ENCODE data around the gene FLT1. TPM values are rescaled to one million over a fixed set of nuclear protein-coding genes. Genes with fewer than 3 reads are reported as not detected.

Gene FLT1
- polyA plus RNA-seq, 4 donors: 0.45 to 8.8 (median 3.0) TPM

DNA sequence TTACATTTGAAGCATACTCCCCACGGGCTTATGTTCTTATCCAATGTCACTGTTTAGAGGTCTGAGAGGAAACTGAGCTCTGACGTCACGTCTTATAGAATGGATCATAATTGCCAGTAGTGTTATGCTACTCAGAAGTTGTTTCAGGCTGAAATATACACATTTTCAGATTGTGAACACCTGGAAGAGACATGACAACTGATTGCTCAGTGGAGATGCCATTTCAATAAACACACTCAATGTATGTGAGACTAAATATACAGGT lies 17.3 kb downstream of the FLT1 start:
- DNase-seq (no peak), FAIRE-seq (no peak)
- Histone ChIP-seq H3K4me1 (ENCODE audit: control insufficient read depth in 3 of 3, insufficient read depth in 2 of 3, low read depth in 1 of 3, low read length in 2 of 3) (peaks cover 0 to 10% (median 0%) of the 10 kb centered on the region in 3 donors), H3K9me3 (ENCODE audit: control insufficient read depth in 2 of 2, insufficient read depth in 1 of 2, low read depth in 1 of 2, low read length in 1 of 2) (no peaks in the 10 kb centered on the region), H3K36me3 (ENCODE audit: control insufficient read depth in 3 of 3, insufficient read depth in 2 of 3, low read depth in 1 of 3, low read length in 3 of 3) (no peaks in the 10 kb centered on the region), H3K27me3 (ENCODE audit: control insufficient read depth in 3 of 3, insufficient read depth in 3 of 3, low read length in 3 of 3) (no peaks in the 10 kb centered on the region), H3K27ac (ENCODE audit: low read depth in 1 of 3, low read length in 2 of 3) (no peak overlapping the region), H3K4me3 (ENCODE audit: low read depth in 1 of 3, low read length in 3 of 3) (no peak overlapping the region)
- WGBS, 3 donors: 70 to 75% (median 74%) methylated on average over 3 of the region's 3 CpGs

DNA sequence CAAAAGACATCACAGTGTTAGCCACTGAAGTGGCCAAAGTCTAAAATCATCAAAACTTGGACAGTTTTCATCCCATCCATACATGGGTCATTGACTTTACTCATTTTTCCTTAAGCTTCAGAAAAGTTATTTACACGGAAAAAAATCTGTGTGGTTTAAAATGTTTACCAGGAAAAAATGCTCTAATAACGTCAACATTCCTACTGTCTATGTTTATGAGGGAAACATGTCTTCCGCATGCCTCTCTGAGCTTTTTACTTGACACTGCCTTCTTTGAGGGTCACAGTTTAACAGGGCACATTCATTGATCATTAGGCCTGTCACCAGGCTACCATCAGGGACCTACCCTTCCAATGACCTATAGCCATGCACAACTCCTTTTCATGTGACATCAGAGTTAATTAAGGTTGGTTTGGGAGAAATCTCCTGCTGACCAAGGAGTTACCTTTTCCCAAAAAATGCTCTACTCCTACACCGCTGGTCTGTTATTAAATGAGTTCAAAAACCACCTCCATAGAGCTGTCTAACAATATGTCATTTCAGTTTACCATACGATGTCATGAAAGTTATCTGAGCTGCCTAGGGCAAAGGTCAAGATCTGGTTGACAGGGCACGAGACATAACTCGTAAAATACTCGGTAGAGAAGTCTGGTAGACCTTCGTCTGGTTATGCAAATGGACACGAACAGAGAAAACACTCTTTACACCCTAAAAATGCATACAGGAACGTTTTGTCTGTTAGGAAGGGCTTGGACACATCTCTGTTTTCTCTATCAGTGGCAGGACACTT lies 17.8 kb downstream of the FLT1 start:
- Histone ChIP-seq H3K9me3 (ENCODE audit: control insufficient read depth in 2 of 2, insufficient read depth in 1 of 2, low read depth in 1 of 2, low read length in 1 of 2) (no peaks in the 10 kb centered on the region), H3K4me3 (ENCODE audit: low read depth in 1 of 3, low read length in 3 of 3) (no peak overlapping the region), H3K36me3 (ENCODE audit: control insufficient read depth in 3 of 3, insufficient read depth in 2 of 3, low read depth in 1 of 3, low read length in 3 of 3) (no peaks in the 10 kb centered on the region), H3K27me3 (ENCODE audit: control insufficient read depth in 3 of 3, insufficient read depth in 3 of 3, low read length in 3 of 3) (no peaks in the 10 kb centered on the region), H3K27ac (ENCODE audit: low read depth in 1 of 3, low read length in 2 of 3) (peak overlapping the region in 1 of 3 donors; percentile 17), H3K4me1 (ENCODE audit: control insufficient read depth in 3 of 3, insufficient read depth in 2 of 3, low read depth in 1 of 3, low read length in 2 of 3) (peaks cover 0 to 10% (median 0%) of the 10 kb centered on the region in 3 donors)
- no peak for FAIRE-seq
- peak; percentile 58 to 67 for DNase-seq
- 32 to 56% (median 43%) methylated on average over 11 of the region's 11 CpGs for WGBS, 3 donors

DNA sequence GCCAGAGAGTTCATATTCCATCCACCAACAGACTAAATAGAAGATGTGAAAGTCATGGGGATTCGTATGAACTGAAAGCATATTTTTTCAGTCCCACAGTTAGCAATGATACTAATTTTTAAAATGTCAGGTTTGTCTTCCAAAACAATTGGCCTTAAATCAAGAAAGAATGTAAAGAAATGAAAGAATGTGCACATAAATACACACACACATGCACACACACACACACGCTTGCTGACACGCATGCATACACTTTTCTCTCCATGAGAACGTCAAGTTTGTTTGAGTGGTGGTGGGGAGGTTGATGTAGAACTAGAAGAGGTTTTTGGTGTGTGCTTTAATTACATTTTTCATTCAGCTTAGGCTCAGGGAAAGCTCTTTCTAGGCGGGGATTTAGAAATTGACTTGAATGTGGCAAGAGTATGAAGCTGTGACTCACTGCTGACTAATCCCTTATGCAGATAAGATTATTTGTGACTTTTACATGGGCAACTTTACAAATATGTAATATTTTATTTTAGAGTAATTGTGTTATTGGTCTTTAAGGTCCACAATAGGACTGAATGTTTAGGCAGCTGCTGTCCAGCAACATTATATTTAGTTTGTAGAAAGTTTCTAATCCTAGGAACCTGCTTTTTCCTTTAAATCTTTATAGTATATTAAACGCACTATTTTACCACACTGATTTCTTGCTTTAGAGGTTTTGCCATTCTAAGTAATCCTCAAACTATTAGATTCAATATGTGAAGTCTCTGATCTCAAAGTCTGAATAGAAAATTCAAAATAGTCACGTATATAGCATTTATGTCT lies 18.8 kb downstream of the FLT1 start:
- Histone ChIP-seq H3K27me3 (ENCODE audit: control insufficient read depth in 3 of 3, insufficient read depth in 3 of 3, low read length in 3 of 3) (no peaks in the 10 kb centered on the region), H3K9me3 (ENCODE audit: control insufficient read depth in 2 of 2, insufficient read depth in 1 of 2, low read depth in 1 of 2, low read length in 1 of 2) (no peaks in the 10 kb centered on the region), H3K4me3 (ENCODE audit: low read depth in 1 of 3, low read length in 3 of 3) (no peak overlapping the region), H3K36me3 (ENCODE audit: control insufficient read depth in 3 of 3, insufficient read depth in 2 of 3, low read depth in 1 of 3, low read length in 3 of 3) (no peaks in the 10 kb centered on the region), H3K27ac (ENCODE audit: low read depth in 1 of 3, low read length in 2 of 3) (no peak overlapping the region), H3K4me1 (ENCODE audit: control insufficient read depth in 3 of 3, insufficient read depth in 2 of 3, low read depth in 1 of 3, low read length in 2 of 3) (peaks cover 0 to 10% (median 0%) of the 10 kb centered on the region in 3 donors)
- WGBS, 3 donors: 51 to 59% (median 54%) methylated on average over 7 of the region's 7 CpGs
- no peak for FAIRE-seq
- DNase-seq: peak; percentile 49 to 56

DNA sequence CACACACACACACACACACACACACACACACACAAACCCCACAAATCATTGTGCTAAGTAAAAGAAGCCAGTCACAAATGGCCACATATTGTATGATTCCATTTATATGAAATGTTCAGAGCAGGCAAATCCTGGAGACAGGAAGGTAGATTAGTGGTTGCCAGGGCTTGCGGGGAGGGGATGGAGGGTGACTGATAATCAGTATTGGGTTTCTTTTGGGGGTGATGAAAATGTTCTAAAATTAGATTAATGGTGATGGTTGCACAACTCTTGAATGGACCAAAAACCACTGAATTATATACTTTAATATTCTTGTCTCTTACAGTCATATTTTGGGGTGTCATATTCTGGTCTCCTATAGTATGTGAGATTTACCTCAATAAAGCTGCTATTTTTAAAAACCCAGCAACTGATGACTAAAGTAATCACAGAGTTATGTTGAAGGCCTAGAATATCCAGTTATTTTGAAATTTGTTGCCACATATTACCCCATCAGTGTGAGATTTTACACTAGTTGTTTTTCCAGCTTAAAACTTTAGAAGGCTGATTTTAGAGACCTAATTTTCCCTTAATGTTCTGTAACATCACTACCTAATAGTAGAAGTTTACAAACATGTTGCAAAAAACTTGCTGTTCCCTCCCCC lies 20.3 kb downstream of the FLT1 start:
- Histone ChIP-seq H3K4me3 (ENCODE audit: low read depth in 1 of 3, low read length in 3 of 3) (no peak overlapping the region), H3K27ac (ENCODE audit: low read depth in 1 of 3, low read length in 2 of 3) (no peak overlapping the region), H3K27me3 (ENCODE audit: control insufficient read depth in 3 of 3, insufficient read depth in 3 of 3, low read length in 3 of 3) (no peaks in the 10 kb centered on the region), H3K9me3 (ENCODE audit: control insufficient read depth in 2 of 2, insufficient read depth in 1 of 2, low read depth in 1 of 2, low read length in 1 of 2) (no peaks in the 10 kb centered on the region), H3K36me3 (ENCODE audit: control insufficient read depth in 3 of 3, insufficient read depth in 2 of 3, low read depth in 1 of 3, low read length in 3 of 3) (no peaks in the 10 kb centered on the region), H3K4me1 (ENCODE audit: control insufficient read depth in 3 of 3, insufficient read depth in 2 of 3, low read depth in 1 of 3, low read length in 2 of 3) (peaks cover 0 to 10% (median 0%) of the 10 kb centered on the region in 3 donors)
- DNase-seq (no peak), FAIRE-seq (no peak)
- 96 to 100% (median 97%) methylated on average over 1 of the region's 1 CpG for WGBS, 3 donors

DNA sequence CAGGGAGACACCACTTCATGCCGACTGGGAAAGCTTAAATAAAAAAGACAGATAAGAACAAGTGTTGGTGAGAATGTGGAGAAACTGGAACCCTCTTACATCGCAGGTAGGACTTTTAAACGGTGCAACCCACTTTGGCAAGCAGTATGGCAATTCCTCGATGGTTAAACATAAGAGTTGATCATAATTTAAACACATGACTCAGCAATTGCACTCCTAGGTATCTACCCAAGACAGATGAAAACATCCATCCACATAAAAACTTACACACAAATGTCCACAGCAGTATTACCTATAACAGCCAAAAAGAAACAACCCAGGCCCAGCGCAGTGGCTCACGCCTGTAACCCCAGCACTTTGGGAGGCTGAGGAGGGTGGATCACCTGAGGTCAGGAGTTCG lies 21.9 kb downstream of the FLT1 start:
- no peak overlapping the region for H3K4me3 ChIP-seq (ENCODE audit: low read depth in 1 of 3, low read length in 3 of 3)
- H3K27me3 ChIP-seq (ENCODE audit: control insufficient read depth in 3 of 3, insufficient read depth in 3 of 3, low read length in 3 of 3): peaks cover 0 to 2% (median 0%) of the 10 kb centered on the region in 3 donors
- FAIRE-seq (no peak), DNase-seq (no peak)
- no peak overlapping the region for H3K27ac ChIP-seq (ENCODE audit: low read depth in 1 of 3, low read length in 2 of 3)
- no peaks in the 10 kb centered on the region for H3K9me3 ChIP-seq (ENCODE audit: control insufficient read depth in 2 of 2, insufficient read depth in 1 of 2, low read depth in 1 of 2, low read length in 1 of 2)
- 88 to 91% (median 89%) methylated on average over 7 of the region's 7 CpGs for WGBS, 3 donors
- no peaks in the 10 kb centered on the region for H3K36me3 ChIP-seq (ENCODE audit: control insufficient read depth in 3 of 3, insufficient read depth in 2 of 3, low read depth in 1 of 3, low read length in 3 of 3)
- peaks cover 0 to 10% (median 0%) of the 10 kb centered on the region in 3 donors for H3K4me1 ChIP-seq (ENCODE audit: control insufficient read depth in 3 of 3, insufficient read depth in 2 of 3, low read depth in 1 of 3, low read length in 2 of 3)

DNA sequence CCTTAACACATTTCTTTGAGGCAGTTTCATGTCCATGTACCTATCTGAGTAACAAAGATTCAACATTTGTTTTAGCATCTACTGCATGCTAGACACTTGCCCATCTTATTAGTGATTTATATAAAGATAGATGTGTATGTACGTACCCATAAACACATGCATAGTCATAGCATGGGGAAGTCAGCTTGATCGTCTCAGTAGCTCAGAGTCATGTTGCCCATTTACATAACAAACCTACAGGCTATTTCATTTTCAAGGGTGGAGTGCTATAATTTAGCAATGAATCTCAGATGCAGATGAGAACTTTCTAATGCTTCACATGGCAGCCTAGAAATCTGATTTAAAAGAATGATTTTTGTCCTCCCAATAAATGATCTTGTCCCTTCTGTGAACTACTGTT lies 23.5 kb downstream of the FLT1 start:
- H3K4me3 ChIP-seq (ENCODE audit: low read depth in 1 of 3, low read length in 3 of 3): no peak overlapping the region
- FAIRE-seq: no peak
- WGBS, 3 donors: 74 to 87% (median 86%) methylated on average over 2 of the region's 2 CpGs
- peaks cover 0 to 5% (median 0%) of the 10 kb centered on the region in 3 donors for H3K4me1 ChIP-seq (ENCODE audit: control insufficient read depth in 3 of 3, insufficient read depth in 2 of 3, low read depth in 1 of 3, low read length in 2 of 3)
- no peak overlapping the region for H3K27ac ChIP-seq (ENCODE audit: low read depth in 1 of 3, low read length in 2 of 3)
- no peaks in the 10 kb centered on the region for H3K36me3 ChIP-seq (ENCODE audit: control insufficient read depth in 3 of 3, insufficient read depth in 2 of 3, low read depth in 1 of 3, low read length in 3 of 3)
- DNase-seq: no peak
- H3K27me3 ChIP-seq (ENCODE audit: control insufficient read depth in 3 of 3, insufficient read depth in 3 of 3, low read length in 3 of 3): peaks cover 0 to 2% (median 0%) of the 10 kb centered on the region in 3 donors
- H3K9me3 ChIP-seq (ENCODE audit: control insufficient read depth in 2 of 2, insufficient read depth in 1 of 2, low read depth in 1 of 2, low read length in 1 of 2): no peaks in the 10 kb centered on the region

DNA sequence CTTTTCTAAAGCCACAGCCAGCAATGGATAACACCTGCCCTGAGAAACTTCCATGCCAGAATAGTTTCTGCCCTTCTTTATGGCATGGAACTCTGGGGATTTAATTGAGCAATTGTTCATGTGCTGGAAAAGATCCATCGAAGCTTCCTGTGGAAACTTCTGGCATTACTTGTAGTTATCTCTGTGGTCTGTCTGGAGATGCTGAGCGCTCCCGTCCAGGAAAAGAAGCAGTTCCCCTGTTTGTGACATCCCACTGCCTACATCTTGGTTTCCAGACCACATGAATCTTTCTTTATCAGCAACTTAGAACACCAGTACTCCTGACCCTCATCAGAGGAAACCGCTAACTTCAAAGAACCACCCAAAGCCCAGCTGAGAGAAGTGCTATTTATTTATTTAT lies 24.6 kb downstream of the FLT1 start:
- no peak for FAIRE-seq
- Histone ChIP-seq H3K4me3 (ENCODE audit: low read depth in 1 of 3, low read length in 3 of 3) (no peak overlapping the region), H3K9me3 (ENCODE audit: control insufficient read depth in 2 of 2, insufficient read depth in 1 of 2, low read depth in 1 of 2, low read length in 1 of 2) (no peaks in the 10 kb centered on the region), H3K27ac (ENCODE audit: low read depth in 1 of 3, low read length in 2 of 3) (no peak overlapping the region), H3K27me3 (ENCODE audit: control insufficient read depth in 3 of 3, insufficient read depth in 3 of 3, low read length in 3 of 3) (peaks cover 0 to 2% (median 0%) of the 10 kb centered on the region in 3 donors), H3K4me1 (ENCODE audit: control insufficient read depth in 3 of 3, insufficient read depth in 2 of 3, low read depth in 1 of 3, low read length in 2 of 3) (peaks cover 0 to 3% (median 0%) of the 10 kb centered on the region in 3 donors), H3K36me3 (ENCODE audit: control insufficient read depth in 3 of 3, insufficient read depth in 2 of 3, low read depth in 1 of 3, low read length in 3 of 3) (no peaks in the 10 kb centered on the region)
- DNase-seq: no peak
- WGBS, 3 donors: 67 to 89% (median 73%) methylated on average over 4 of the region's 4 CpGs

DNA sequence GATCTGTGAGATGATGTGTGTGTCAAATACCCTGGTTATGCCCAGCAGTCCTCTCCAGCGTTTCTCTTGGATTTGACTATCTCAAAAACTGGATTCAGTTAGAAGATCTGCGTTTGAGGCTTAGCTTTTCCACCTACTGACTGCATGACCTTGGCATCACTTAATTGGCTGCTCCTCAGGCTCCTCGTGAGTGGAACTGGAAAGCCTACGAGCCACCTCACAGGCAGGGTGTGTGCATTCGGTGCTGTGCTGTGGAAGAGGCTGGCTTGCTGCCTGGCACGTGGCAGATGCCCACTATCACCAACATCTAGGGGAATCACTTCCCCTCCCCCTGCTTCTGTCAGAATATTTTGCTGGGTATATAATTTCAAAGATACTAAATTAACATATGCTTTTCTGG lies 25.6 kb downstream of the FLT1 start:
- no peak for FAIRE-seq
- 74 to 84% (median 77%) methylated on average over 6 of the region's 6 CpGs for WGBS, 3 donors

More for the DNA sequence above, 25.6 kb downstream of the FLT1 start:
- H3K27ac ChIP-seq (ENCODE audit: low read depth in 1 of 3, low read length in 2 of 3): no peak overlapping the region
- H3K4me1 ChIP-seq (ENCODE audit: control insufficient read depth in 3 of 3, insufficient read depth in 2 of 3, low read depth in 1 of 3, low read length in 2 of 3): peaks cover 0 to 3% (median 0%) of the 10 kb centered on the region in 3 donors
- no peaks in the 10 kb centered on the region for H3K36me3 ChIP-seq (ENCODE audit: control insufficient read depth in 3 of 3, insufficient read depth in 2 of 3, low read depth in 1 of 3, low read length in 3 of 3)
- no peak overlapping the region for H3K4me3 ChIP-seq (ENCODE audit: low read depth in 1 of 3, low read length in 3 of 3)
- DNase-seq: no peak
- H3K9me3 ChIP-seq (ENCODE audit: control insufficient read depth in 2 of 2, insufficient read depth in 1 of 2, low read depth in 1 of 2, low read length in 1 of 2): no peaks in the 10 kb centered on the region
- peaks cover 0 to 2% (median 0%) of the 10 kb centered on the region in 3 donors for H3K27me3 ChIP-seq (ENCODE audit: control insufficient read depth in 3 of 3, insufficient read depth in 3 of 3, low read length in 3 of 3)

Data from small intestine (tissue), 7 donors.